Gastroesophageal sphincter (tissue), 3 donors: ENCODE measurements around the gene CEP112.

Source experiments
- EP300 ChIP-seq: sonication (generic); formaldehyde crosslinking; IDR thresholded peaks from one replicate; pipeline ENCODE4 v1.6.1; 2017; ENCODE audit warnings: antibody characterized with exemption, mild to moderate bottlenecking
- POLR2A ChIP-seq, 2 donors: fragments of 450-650 bp; IDR thresholded peaks; one replicate each; pipeline ENCODE4 v1.6.1; 2017; ENCODE audit warnings: antibody characterized with exemption in 2 of 2, mild to moderate bottlenecking in 2 of 2, moderate library complexity in 1 of 2
- POLR2AphosphoS5 ChIP-seq: sonication (generic); formaldehyde crosslinking; IDR thresholded peaks from one replicate; pipeline ENCODE4 v1.6.1; 2017; ENCODE audit warnings: antibody characterized with exemption
- TF ChIP-seq, protein P1 (sequence below), 4 experiments: fragments of 200-600 bp in 2 of 4; fragments of 450-650 bp in 2 of 4; sonication (generic) in 1 of 4; IDR thresholded peaks; one replicate each; pipeline ENCODE4 v1.5.1; 2017 to 2019; ENCODE audit warnings: antibody characterized with exemption in 4 of 4, mild to moderate bottlenecking in 2 of 4, moderate library complexity in 2 of 4

DNA sequence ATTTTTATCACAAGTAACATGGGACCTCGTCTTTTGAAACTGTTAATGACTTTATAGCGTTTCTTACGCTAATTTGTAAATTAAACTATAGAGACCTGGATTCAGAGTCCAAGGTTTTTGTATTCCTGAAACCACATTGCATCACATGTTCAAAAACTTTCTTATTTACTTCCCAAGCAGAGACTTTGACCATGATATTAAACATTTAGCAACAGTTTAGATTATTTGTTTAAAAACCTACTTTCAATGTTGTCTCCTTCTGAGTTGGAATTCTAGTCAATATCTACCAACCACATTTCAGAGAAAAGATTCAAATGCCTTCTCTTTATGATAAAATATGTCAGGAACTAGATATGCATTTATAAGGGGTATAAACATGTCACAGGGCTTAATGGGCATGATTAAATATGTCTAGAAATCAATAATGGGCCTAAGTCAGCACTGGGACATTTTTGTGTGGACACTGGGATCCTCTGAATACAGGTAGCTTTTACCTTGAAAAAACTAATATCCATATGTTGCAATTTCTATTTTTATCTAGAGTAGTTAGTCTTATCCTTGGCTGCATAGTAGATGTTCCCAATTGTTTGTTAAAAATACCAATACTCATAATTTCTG is 43.6 kb upstream of the CEP112 start:
- TF ChIP-seq, protein P1, sequence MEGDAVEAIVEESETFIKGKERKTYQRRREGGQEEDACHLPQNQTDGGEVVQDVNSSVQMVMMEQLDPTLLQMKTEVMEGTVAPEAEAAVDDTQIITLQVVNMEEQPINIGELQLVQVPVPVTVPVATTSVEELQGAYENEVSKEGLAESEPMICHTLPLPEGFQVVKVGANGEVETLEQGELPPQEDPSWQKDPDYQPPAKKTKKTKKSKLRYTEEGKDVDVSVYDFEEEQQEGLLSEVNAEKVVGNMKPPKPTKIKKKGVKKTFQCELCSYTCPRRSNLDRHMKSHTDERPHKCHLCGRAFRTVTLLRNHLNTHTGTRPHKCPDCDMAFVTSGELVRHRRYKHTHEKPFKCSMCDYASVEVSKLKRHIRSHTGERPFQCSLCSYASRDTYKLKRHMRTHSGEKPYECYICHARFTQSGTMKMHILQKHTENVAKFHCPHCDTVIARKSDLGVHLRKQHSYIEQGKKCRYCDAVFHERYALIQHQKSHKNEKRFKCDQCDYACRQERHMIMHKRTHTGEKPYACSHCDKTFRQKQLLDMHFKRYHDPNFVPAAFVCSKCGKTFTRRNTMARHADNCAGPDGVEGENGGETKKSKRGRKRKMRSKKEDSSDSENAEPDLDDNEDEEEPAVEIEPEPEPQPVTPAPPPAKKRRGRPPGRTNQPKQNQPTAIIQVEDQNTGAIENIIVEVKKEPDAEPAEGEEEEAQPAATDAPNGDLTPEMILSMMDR (IDR thresholded peaks at IDR 0.05): no peak
- no peak for TF ChIP-seq POLR2AphosphoS5
- no peak for TF ChIP-seq POLR2A (IDR thresholded peaks at IDR 0.05)
- no peak for TF ChIP-seq EP300
